ENCODE measurements around the gene TPPP2. TPM values are rescaled to one million over a fixed set of nuclear protein-coding genes. Genes with fewer than 3 reads are reported as not detected.

Gene TPPP2
- total RNA-seq, 2 experiments from 2014 or later = not detected

GRCh38 chr14:21054123-21054767 lies 24.2 kb downstream of the TPPP2 start:
- Mint-ChIP-seq H3K9me3 (no peaks in the 10 kb centered on the region), H3K4me3 (no peak overlapping the region)
- ATAC-seq (ENCODE audit: poor library complexity) = no peak

GRCh38 chr14:21054768-21055145 lies 24.7 kb downstream of the TPPP2 start:
- H3K9me3 Mint-ChIP-seq = no peaks in the 10 kb centered on the region

More at GRCh38 chr14:21054123-21054767, 24.2 kb downstream of the TPPP2 start:
- Mint-ChIP-seq H3K4me1 (ENCODE audit: low read depth) (no peaks in the 10 kb centered on the region), H3K36me3 (ENCODE audit: low read depth) (no peaks in the 10 kb centered on the region), H3K27ac (no peak overlapping the region), H3K27me3 (peaks cover 12% of the 10 kb centered on the region)
- H3K36me3 ChIP-seq (ENCODE audit: insufficient read depth, low read length) = no peaks in the 10 kb centered on the region
- H3K27ac ChIP-seq (ENCODE audit: low read depth in 1 of 2, low read length in 2 of 2) = no peak overlapping the region
- no peaks in the 10 kb centered on the region for H3K27me3 ChIP-seq (ENCODE audit: control insufficient read depth in 1 of 2, insufficient read depth in 2 of 2, low read length in 2 of 2)
- DNase-seq = no peak
- TF ChIP-seq CTCF (IDR thresholded peaks at IDR 0.05) = no peak
- ChIA-PET CTCF (no interaction called here), POLR2A (no interaction called here)
- no peaks in the 10 kb centered on the region for H3K9me3 ChIP-seq (ENCODE audit: control insufficient read depth in 1 of 2, insufficient read depth in 1 of 2, low read length in 2 of 2)
- no peak overlapping the region for H3K4me3 ChIP-seq (ENCODE audit: low read length)
- no peaks in the 10 kb centered on the region for H3K4me1 ChIP-seq (ENCODE audit: insufficient read depth, low read length)
- intact Hi-C loops (cut with DNase I, micrococcal nuclease) = no loop called here

GRCh38 chr14:21055432-21056117 lies 25.6 kb downstream of the TPPP2 start:
- no peak for TF ChIP-seq CTCF (IDR thresholded peaks at IDR 0.05)
- Mint-ChIP-seq H3K27ac (no peak overlapping the region), H3K4me3 (no peak overlapping the region), H3K36me3 (ENCODE audit: low read depth) (no peaks in the 10 kb centered on the region), H3K4me1 (ENCODE audit: low read depth) (no peaks in the 10 kb centered on the region), H3K27me3 (peaks cover 18% of the 10 kb centered on the region), H3K9me3 (no peaks in the 10 kb centered on the region)
- DNase-seq (no peak), ATAC-seq (ENCODE audit: poor library complexity) (no peak)
- CTCF ChIA-PET = no interaction called here
- Histone ChIP-seq H3K4me1 (ENCODE audit: insufficient read depth, low read length) (no peaks in the 10 kb centered on the region), H3K27me3 (ENCODE audit: control insufficient read depth in 1 of 2, insufficient read depth in 2 of 2, low read length in 2 of 2) (no peaks in the 10 kb centered on the region), H3K4me3 (ENCODE audit: low read length) (no peak overlapping the region), H3K9me3 (ENCODE audit: control insufficient read depth in 1 of 2, insufficient read depth in 1 of 2, low read length in 2 of 2) (no peaks in the 10 kb centered on the region), H3K36me3 (ENCODE audit: insufficient read depth, low read length) (no peaks in the 10 kb centered on the region), H3K27ac (ENCODE audit: low read depth in 1 of 2, low read length in 2 of 2) (no peak overlapping the region)
- intact Hi-C loops (cut with DNase I, micrococcal nuclease) = no loop called here
- POLR2A ChIA-PET = no interaction called here

More at GRCh38 chr14:21054768-21055145, 24.7 kb downstream of the TPPP2 start:
- no peak overlapping the region for H3K4me3 Mint-ChIP-seq
- CTCF ChIA-PET = no interaction called here
- no peaks in the 10 kb centered on the region for H3K36me3 Mint-ChIP-seq (ENCODE audit: low read depth)
- intact Hi-C loops (cut with DNase I, micrococcal nuclease) = no loop called here
- Histone ChIP-seq H3K4me3 (ENCODE audit: low read length) (no peak overlapping the region), H3K36me3 (ENCODE audit: insufficient read depth, low read length) (no peaks in the 10 kb centered on the region), H3K9me3 (ENCODE audit: control insufficient read depth in 1 of 2, insufficient read depth in 1 of 2, low read length in 2 of 2) (no peaks in the 10 kb centered on the region), H3K27me3 (ENCODE audit: control insufficient read depth in 1 of 2, insufficient read depth in 2 of 2, low read length in 2 of 2) (no peaks in the 10 kb centered on the region), H3K4me1 (ENCODE audit: insufficient read depth, low read length) (no peaks in the 10 kb centered on the region), H3K27ac (ENCODE audit: low read depth in 1 of 2, low read length in 2 of 2) (no peak overlapping the region)
- H3K4me1 Mint-ChIP-seq (ENCODE audit: low read depth) = no peaks in the 10 kb centered on the region
- H3K27ac Mint-ChIP-seq = no peak overlapping the region
- DNase-seq = no peak
- no peak for TF ChIP-seq CTCF (IDR thresholded peaks at IDR 0.05)
- H3K27me3 Mint-ChIP-seq = peaks cover 14% of the 10 kb centered on the region
- no peak for ATAC-seq (ENCODE audit: poor library complexity)
- POLR2A ChIA-PET = no interaction called here

All from CD4-positive, alpha-beta T cell (primary cell).